Measurements from ENCODE around the gene TRAPPC12. TPM values are rescaled to one million over a fixed set of nuclear protein-coding genes. Genes with fewer than 3 reads are reported as not detected.

Gene TRAPPC12
- total RNA-seq, 1 experiment from 2014 or later, result 85.0 TPM

DNA sequence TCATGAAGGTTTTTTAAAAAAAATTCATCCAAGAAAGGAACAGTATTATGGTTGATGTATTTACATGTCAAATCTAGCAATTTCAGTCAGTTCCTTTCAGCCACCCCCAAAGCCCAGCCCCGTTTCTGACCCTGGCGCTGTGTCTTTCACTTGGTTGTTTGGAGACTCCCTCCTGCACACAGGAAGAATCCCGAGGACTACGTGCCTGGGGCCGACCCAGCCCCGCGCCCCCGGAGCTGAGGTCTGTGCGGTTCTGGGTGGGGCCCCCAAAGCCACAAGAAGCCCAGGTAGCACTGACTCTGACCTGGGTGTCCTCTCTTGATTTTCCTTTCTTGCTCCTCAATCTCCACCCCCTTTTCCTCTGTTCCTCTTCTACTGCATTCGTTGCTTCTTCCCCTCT lies 49.1 kb downstream of the TRAPPC12 start:
- ChIA-PET POLR2A (no interaction called here), CTCF (no interaction called here)
- no peak overlapping the region for H3K4me3 Mint-ChIP-seq (ENCODE audit: unreplicated experiment)
- H3K27me3 ChIP-seq (replicated peaks; ENCODE audit: control insufficient read depth, insufficient read depth, low read length), result no peaks in the 10 kb centered on the region
- no TSS peak for BruUV-seq (replicated peaks)
- DNase-seq, result no peak
- H3K27ac Mint-ChIP-seq (ENCODE audit: unreplicated experiment), result no peak overlapping the region
- H3K4me3 ChIP-seq (ENCODE audit: low read depth, low read length), result no peak overlapping the region
- H3K4me1 ChIP-seq, result 0 out of 2 replicates have a peak, but pooled peaks cover 2% of the 10 kb centered on the region
- peaks cover 3% of the 10 kb centered on the region for H3K36me3 ChIP-seq (ENCODE audit: control insufficient read depth, insufficient read depth, low read length)
- H3K36me3 Mint-ChIP-seq (ENCODE audit: insufficient read depth, unreplicated experiment), result peaks cover 49% of the 10 kb centered on the region
- H3K4me1 Mint-ChIP-seq (ENCODE audit: low read depth, unreplicated experiment), result peaks cover 5% of the 10 kb centered on the region
- H3K9me3 Mint-ChIP-seq (ENCODE audit: unreplicated experiment), result no peaks in the 10 kb centered on the region
- TF ChIP-seq, protein P1, sequence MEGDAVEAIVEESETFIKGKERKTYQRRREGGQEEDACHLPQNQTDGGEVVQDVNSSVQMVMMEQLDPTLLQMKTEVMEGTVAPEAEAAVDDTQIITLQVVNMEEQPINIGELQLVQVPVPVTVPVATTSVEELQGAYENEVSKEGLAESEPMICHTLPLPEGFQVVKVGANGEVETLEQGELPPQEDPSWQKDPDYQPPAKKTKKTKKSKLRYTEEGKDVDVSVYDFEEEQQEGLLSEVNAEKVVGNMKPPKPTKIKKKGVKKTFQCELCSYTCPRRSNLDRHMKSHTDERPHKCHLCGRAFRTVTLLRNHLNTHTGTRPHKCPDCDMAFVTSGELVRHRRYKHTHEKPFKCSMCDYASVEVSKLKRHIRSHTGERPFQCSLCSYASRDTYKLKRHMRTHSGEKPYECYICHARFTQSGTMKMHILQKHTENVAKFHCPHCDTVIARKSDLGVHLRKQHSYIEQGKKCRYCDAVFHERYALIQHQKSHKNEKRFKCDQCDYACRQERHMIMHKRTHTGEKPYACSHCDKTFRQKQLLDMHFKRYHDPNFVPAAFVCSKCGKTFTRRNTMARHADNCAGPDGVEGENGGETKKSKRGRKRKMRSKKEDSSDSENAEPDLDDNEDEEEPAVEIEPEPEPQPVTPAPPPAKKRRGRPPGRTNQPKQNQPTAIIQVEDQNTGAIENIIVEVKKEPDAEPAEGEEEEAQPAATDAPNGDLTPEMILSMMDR (IDR thresholded peaks at IDR 0.05; ENCODE audit: insufficient read depth in 1 of 2, low read depth in 1 of 2, low read length in 1 of 2, severe bottlenecking in 1 of 2, unreplicated experiment in 1 of 2), result no peak
- no peaks in the 10 kb centered on the region for H3K27me3 Mint-ChIP-seq (ENCODE audit: insufficient read depth, unreplicated experiment)
- H3K9me3 ChIP-seq, result no peaks in the 10 kb centered on the region
- intact Hi-C loops (cut with micrococcal nuclease; ENCODE audit: unreplicated experiment), result no loop called here

DNA sequence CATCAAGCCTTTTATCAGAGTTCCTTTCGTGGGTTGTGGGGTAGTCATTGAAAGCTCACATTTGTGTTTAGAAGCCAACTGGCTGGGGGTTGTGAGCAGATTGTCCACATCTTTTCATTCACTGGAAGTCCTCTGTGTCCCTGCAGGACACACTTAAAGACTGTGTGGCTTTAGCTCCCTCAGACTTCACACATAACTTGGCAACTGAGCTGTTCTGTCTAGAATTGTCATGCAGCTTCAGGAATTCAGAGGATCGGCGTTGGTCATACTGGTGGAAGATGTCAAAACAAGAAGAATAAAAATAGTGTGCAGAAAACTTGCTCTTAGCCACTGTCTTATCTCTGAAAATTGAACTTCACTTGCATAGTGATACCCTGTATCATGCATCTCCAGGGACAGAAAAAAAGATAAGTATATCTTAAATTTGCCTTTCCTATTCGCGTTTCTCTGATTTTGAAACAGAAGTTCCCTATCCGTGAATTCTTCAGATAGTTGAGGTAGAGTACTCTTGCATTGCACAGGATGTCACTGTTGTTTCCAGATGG lies 49.6 kb downstream of the TRAPPC12 start:
- DNase-seq, result no peak
- intact Hi-C loops (cut with micrococcal nuclease; ENCODE audit: unreplicated experiment), result no loop called here
- peaks cover 3% of the 10 kb centered on the region for H3K36me3 ChIP-seq (ENCODE audit: control insufficient read depth, insufficient read depth, low read length)
- no peak overlapping the region for H3K4me3 ChIP-seq (ENCODE audit: low read depth, low read length)
- no peaks in the 10 kb centered on the region for H3K27me3 ChIP-seq (replicated peaks; ENCODE audit: control insufficient read depth, insufficient read depth, low read length)
- ChIA-PET POLR2A (interaction anchor here (0.6 kb wide), 1 partner anchor 584 kb away, joined by 3 read pairs; no protein-coding TSS in a partner anchor), CTCF (no interaction called here)
- H3K9me3 ChIP-seq, result no peaks in the 10 kb centered on the region
- H3K36me3 Mint-ChIP-seq (ENCODE audit: insufficient read depth, unreplicated experiment), result peaks cover 43% of the 10 kb centered on the region
- TF ChIP-seq, protein P1 (IDR thresholded peaks at IDR 0.05; ENCODE audit: insufficient read depth in 1 of 2, low read depth in 1 of 2, low read length in 1 of 2, severe bottlenecking in 1 of 2, unreplicated experiment in 1 of 2), result no peak
- no peaks in the 10 kb centered on the region for H3K4me1 ChIP-seq
- no peaks in the 10 kb centered on the region for H3K9me3 Mint-ChIP-seq (ENCODE audit: unreplicated experiment)
- no TSS peak for BruUV-seq (replicated peaks)
- no peak overlapping the region for H3K4me3 Mint-ChIP-seq (ENCODE audit: unreplicated experiment)
- H3K27ac Mint-ChIP-seq (ENCODE audit: unreplicated experiment), result no peak overlapping the region
- H3K27me3 Mint-ChIP-seq (ENCODE audit: insufficient read depth, unreplicated experiment), result no peaks in the 10 kb centered on the region
- H3K4me1 Mint-ChIP-seq (ENCODE audit: low read depth, unreplicated experiment), result no peaks in the 10 kb centered on the region

DNA sequence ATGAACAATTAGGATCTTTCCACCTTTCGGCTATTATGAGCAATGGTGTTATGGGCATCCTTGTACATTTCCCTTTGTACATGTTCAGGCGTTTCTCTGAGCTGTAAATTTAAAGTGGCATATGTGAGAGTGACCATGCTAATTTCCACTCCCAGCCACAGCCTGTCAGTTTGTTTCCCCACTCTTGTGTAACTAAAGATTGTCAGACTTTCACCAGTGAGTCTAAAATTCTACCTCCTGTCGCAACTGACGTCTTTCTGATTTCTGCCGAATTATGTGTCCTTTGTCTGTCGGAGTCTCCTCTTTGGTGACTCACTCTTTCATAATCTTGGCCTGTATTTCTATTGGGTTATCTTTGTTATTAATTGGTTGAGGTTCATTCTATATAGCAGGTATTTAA lies 50.7 kb downstream of the TRAPPC12 start:
- DNase-seq, result no peak
- Mint-ChIP-seq H3K27me3 (ENCODE audit: insufficient read depth, unreplicated experiment) (no peaks in the 10 kb centered on the region), H3K4me3 (ENCODE audit: unreplicated experiment) (no peak overlapping the region), H3K36me3 (ENCODE audit: insufficient read depth, unreplicated experiment) (peaks cover 41% of the 10 kb centered on the region), H3K4me1 (ENCODE audit: low read depth, unreplicated experiment) (no peaks in the 10 kb centered on the region), H3K27ac (ENCODE audit: unreplicated experiment) (no peak overlapping the region), H3K9me3 (ENCODE audit: unreplicated experiment) (no peaks in the 10 kb centered on the region)
- H3K27me3 ChIP-seq (replicated peaks; ENCODE audit: control insufficient read depth, insufficient read depth, low read length), result no peaks in the 10 kb centered on the region
- intact Hi-C loops (cut with micrococcal nuclease; ENCODE audit: unreplicated experiment), result no loop called here
- ChIA-PET POLR2A (no interaction called here), CTCF (no interaction called here)
- no peaks in the 10 kb centered on the region for H3K9me3 ChIP-seq
- H3K4me1 ChIP-seq, result no peaks in the 10 kb centered on the region
- H3K4me3 ChIP-seq (ENCODE audit: low read depth, low read length), result no peak overlapping the region
- BruUV-seq (replicated peaks), result no TSS peak
- TF ChIP-seq, protein P1 (IDR thresholded peaks at IDR 0.05; ENCODE audit: insufficient read depth in 1 of 2, low read depth in 1 of 2, low read length in 1 of 2, severe bottlenecking in 1 of 2, unreplicated experiment in 1 of 2), result no peak
- peaks cover 3% of the 10 kb centered on the region; the same call in 1 of the 2 replicates for H3K36me3 ChIP-seq (ENCODE audit: control insufficient read depth, insufficient read depth, low read length)

Measured in Caco-2 (cell line).